HFFc6 (cell line): ENCODE results near the gene SYCE1L. TPM values are rescaled to one million over a fixed set of nuclear protein-coding genes. Genes with fewer than 3 reads are reported as not detected.
"Not testable (repeated sequence)": the region's sequence is repeated elsewhere in the genome, so short reads cannot be mapped to it uniquely, and the experiment has no call there.

Experiments used
- DNase-seq: peaks from one replicate; pipeline ENCODE4 v3.0.0-alpha.2; 2018
- H3K27ac Mint-ChIP-seq: 2 replicates; pipeline ENCODE4 v1.8.0; 2020; ENCODE audit warnings: mild to moderate bottlenecking, mixed read lengths
- H3K27me3 Mint-ChIP-seq: 2 replicates; pipeline ENCODE4 v1.8.0; 2021; ENCODE audit warnings: mild to moderate bottlenecking, moderate library complexity, mixed read lengths; ENCODE audit not compliant: insufficient read depth
- H3K36me3 Mint-ChIP-seq: 2 replicates; pipeline ENCODE4 v1.8.0; 2021; ENCODE audit warnings: low read depth, mixed read lengths
- H3K4me1 Mint-ChIP-seq: 2 replicates; pipeline ENCODE4 v1.8.0; 2020; ENCODE audit warnings: low read depth, mixed read lengths
- H3K4me3 Mint-ChIP-seq: 2 replicates; pipeline ENCODE4 v1.8.0; 2020; ENCODE audit warnings: mild to moderate bottlenecking, moderate library complexity, mixed read lengths
- H3K9me3 Mint-ChIP-seq: 2 replicates; pipeline ENCODE4 v1.8.0; 2020; ENCODE audit warnings: mild to moderate bottlenecking, mixed read lengths
- long read RNA-seq: library from polyadenylated mRNA; unstranded; transcript quantifications from one replicate; pipeline ENCODE4 v2.0.0, GENCODE V29; 2019
- total RNA-seq, 6 experiments: library from RNA; stranded (reverse); fragmentation: NEBNext Ultra II Directional; extraction: Animal tissue kit (Norgen Biotek cat#: 25700); gene quantifications; 2 replicates in 1 of 6; 3 replicates in 5 of 6; pipeline ENCODE4 v1.2.3, GENCODE V29; 2021
- TF ChIP-seq, protein P1 (sequence below): fragments of 200-600 bp; sonication (generic); IDR thresholded peaks from 2 replicates; pipeline ENCODE4 v1.5.0; 2021; ENCODE audit warnings: antibody characterized with exemption, mild to moderate bottlenecking

Gene SYCE1L
- not detected for total RNA-seq
- long read RNA-seq, partial matches to known transcripts: 0 of 5 reads
- long read RNA-seq, other reads (novel, unspliced or antisense): 5 of 5 reads

- no peak within 1 kb of the TSS for H3K27ac Mint-ChIP-seq
- no peak for DNase-seq
- no peak within 1 kb of the TSS for H3K4me3 Mint-ChIP-seq
- H3K4me1 Mint-ChIP-seq: no peaks in the 10 kb centered on the region
- TF ChIP-seq, protein P1, sequence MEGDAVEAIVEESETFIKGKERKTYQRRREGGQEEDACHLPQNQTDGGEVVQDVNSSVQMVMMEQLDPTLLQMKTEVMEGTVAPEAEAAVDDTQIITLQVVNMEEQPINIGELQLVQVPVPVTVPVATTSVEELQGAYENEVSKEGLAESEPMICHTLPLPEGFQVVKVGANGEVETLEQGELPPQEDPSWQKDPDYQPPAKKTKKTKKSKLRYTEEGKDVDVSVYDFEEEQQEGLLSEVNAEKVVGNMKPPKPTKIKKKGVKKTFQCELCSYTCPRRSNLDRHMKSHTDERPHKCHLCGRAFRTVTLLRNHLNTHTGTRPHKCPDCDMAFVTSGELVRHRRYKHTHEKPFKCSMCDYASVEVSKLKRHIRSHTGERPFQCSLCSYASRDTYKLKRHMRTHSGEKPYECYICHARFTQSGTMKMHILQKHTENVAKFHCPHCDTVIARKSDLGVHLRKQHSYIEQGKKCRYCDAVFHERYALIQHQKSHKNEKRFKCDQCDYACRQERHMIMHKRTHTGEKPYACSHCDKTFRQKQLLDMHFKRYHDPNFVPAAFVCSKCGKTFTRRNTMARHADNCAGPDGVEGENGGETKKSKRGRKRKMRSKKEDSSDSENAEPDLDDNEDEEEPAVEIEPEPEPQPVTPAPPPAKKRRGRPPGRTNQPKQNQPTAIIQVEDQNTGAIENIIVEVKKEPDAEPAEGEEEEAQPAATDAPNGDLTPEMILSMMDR: no peak
- no peaks in the 10 kb centered on the region for H3K9me3 Mint-ChIP-seq
- H3K36me3 Mint-ChIP-seq: peaks cover 5% of the 10 kb centered on the region; the same call in 1 of the 2 replicates
- no peaks in the 10 kb centered on the region for H3K27me3 Mint-ChIP-seq
These were observed at the start of gene SYCE1L for GRCh38 chr16:77199211-77199610. SYCE1L (plus strand) TSS chr16:77199408; CDS start chr16:77199452, 44 bp downstream.

DNA sequence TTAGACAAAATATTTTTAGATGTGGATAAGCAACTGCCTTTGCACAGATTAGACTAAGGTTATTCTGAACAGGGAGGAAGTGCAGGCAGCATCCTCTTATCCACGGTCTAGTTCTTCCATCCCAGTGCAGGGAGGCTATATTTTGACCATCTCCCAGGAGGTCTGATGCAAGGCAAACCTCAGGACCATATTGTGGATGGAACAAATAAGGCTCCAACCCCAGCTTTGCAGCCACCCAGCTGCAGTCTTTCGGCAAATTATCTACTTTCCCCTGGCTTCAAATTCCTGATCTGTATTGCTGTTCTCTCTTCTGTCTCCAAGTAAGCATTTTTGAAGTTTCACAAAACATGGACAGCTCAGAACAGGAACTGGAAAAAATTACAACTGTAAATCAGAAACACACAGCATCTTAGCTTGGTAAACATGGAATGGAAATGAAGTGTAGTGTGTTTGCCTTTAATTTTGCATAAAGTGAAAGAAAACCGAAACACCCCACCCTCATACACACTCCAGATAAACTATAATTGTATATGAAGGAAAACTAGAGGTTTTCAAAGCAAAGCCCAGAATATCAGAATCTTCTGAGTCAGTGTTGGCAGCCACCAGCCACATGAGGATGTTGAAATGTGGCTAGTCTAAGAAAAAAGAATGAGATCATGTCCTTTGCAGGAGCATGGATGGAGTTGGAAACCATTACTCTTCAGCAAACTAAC, 41.7 kb upstream of the SYCE1L start:
- Mint-ChIP-seq H3K9me3 (peaks cover 9% of the 10 kb centered on the region; the same call in 1 of the 2 replicates), H3K4me1 (no peaks in the 10 kb centered on the region), H3K36me3 (no peaks in the 10 kb centered on the region), H3K27me3 (0 out of 2 replicates have a peak, but pooled peaks cover 1% of the 10 kb centered on the region), H3K27ac (no peak overlapping the region), H3K4me3 (no peak overlapping the region)
- no peak for DNase-seq
- TF ChIP-seq, protein P1: no peak

DNA sequence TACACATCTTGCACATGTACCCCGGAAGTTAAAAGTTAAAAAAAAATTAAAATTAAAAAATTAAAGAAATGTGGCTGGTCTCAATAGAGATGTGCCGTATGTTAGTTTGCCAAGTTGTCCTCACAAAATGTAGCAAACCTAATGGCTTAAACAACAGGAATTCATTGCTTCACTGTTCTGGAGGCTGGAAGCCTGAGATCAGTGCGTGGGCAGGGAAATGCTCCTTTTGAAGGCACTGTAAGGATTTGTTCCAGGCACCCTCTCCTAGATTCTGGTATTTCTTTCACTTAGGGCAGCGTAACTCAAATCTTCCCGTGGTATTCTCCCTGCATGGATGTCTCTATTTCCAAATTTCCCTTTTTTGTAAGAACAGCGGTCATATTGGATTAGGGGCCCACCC, 40.9 kb upstream of the SYCE1L start:
- no peak overlapping the region for H3K4me3 Mint-ChIP-seq
- peaks cover 1% of the 10 kb centered on the region; the same call in 1 of the 2 replicates for H3K27me3 Mint-ChIP-seq
- TF ChIP-seq, protein P1: no peak
- no peaks in the 10 kb centered on the region for H3K36me3 Mint-ChIP-seq
- H3K27ac Mint-ChIP-seq: no peak overlapping the region
- H3K4me1 Mint-ChIP-seq: no peaks in the 10 kb centered on the region
- DNase-seq: no peak
- peaks cover 9% of the 10 kb centered on the region; the same call in 1 of the 2 replicates for H3K9me3 Mint-ChIP-seq

DNA sequence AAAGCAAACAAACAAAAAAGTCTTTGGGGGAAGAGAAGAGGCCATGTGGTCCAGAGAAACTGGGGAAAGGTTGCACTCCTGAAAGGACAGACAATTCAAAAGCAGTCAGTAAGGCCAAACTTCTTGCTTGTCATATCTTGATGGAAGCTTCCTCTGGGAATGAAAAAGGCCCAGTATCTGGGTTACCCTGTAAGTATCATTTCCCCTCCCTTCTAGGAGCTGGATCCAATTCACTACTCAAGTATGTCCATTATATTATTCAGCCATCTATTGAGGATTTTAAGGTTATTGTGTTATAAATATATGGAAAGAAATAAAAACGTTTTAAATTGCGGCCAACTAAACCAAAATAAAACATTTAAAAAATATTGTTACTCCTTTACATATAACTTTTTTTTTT, 34.2 kb upstream of the SYCE1L start:
- DNase-seq: no peak
- Mint-ChIP-seq H3K27me3 (peaks cover 4% of the 10 kb centered on the region; the same call in 1 of the 2 replicates), H3K27ac (no peak overlapping the region), H3K4me1 (no peaks in the 10 kb centered on the region), H3K36me3 (no peaks in the 10 kb centered on the region), H3K4me3 (no peak overlapping the region), H3K9me3 (no peaks in the 10 kb centered on the region)
- TF ChIP-seq, protein P1: no peak

DNA sequence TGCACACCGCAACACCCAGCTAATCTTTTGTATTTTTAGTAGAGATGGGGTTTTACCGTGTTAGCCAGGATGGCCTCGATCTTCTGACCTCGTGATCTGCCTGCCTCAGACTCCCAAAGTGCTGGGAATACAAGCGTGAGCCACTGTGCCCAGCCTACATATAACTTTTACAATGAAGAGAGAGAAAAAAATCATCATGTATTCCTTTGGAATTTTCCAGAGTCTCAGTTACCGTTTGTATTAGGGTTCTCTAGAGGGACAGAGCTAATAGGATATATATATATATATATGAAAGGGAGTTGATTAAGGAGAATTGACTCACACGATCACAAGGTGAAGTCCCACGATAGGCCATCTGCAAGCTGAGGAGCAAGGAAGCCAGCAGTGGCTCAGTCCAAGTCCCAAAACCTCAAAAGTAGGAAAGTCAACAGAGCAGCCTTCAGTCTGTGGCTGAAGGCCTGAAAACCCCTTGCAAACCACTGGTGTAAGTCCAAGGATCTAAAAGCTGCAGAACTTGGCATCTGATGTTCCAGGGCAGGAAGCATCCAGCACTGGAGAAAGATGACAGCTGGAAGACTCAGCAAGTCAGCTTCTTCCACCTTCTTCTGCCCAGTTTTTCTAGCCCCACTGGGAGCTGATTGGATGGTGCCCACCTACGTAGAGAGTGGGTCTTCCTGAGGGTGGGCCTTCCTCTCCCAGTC, 33.5 kb upstream of the SYCE1L start:
- not testable (repeated sequence) for H3K36me3 Mint-ChIP-seq, DNase-seq, H3K9me3 Mint-ChIP-seq, H3K4me1 Mint-ChIP-seq, H3K4me3 Mint-ChIP-seq, H3K27ac Mint-ChIP-seq, H3K27me3 Mint-ChIP-seq

DNA sequence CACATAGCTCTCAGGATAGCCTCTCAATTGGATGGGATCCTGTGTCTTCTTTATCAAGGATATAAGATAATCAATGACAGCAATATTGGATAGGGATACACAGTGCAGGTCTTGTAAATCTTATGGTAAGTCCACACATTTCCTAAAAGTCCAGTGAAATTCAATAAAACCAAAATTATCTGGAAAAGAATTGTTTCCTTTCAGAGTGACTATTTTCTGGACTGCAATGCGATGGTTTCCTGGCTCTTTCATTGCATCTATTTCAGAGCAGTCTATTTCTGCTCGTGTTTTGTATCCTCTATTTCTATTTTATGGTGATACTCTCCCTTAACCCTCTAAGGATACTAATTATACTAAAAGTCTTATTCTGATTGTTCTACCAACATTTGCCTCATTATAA, 32.5 kb upstream of the SYCE1L start:
- H3K4me1 Mint-ChIP-seq: no peaks in the 10 kb centered on the region
- no peaks in the 10 kb centered on the region for H3K9me3 Mint-ChIP-seq
- H3K4me3 Mint-ChIP-seq: no peak overlapping the region
- H3K27ac Mint-ChIP-seq: no peak overlapping the region
- no peaks in the 10 kb centered on the region for H3K36me3 Mint-ChIP-seq
- H3K27me3 Mint-ChIP-seq: peaks cover 3% of the 10 kb centered on the region; the same call in 1 of the 2 replicates
- no peak for DNase-seq
- TF ChIP-seq, protein P1: no peak
